Measurements from ENCODE around the gene SBF2.

SBF2 gene

GRCh38 chr11:10293423-10294289, at the start of gene SBF2:
Gene SBF2 (minus strand): TSS chr11:10294219. CDS start chr11:10294069, 150 bp downstream.
- DNase-seq (ENCODE audit: low read depth): peak; percentile 85
- no peak for TF ChIP-seq CTCF (IDR thresholded peaks at IDR 0.05; ENCODE audit: insufficient read depth, low read depth, low read length, missing control alignments)
- H3K4me3 ChIP-seq (ENCODE audit: low read length): peak within 1 kb of the TSS; percentile 76

- no peak overlapping the region for H3K4me3 ChIP-seq (ENCODE audit: low read length)
- TF ChIP-seq CTCF (IDR thresholded peaks at IDR 0.05; ENCODE audit: insufficient read depth, low read depth, low read length, missing control alignments): no peak
These were observed 44.3 kb upstream of the SBF2 start for GRCh38 chr11:10338287-10338686.

DNA sequence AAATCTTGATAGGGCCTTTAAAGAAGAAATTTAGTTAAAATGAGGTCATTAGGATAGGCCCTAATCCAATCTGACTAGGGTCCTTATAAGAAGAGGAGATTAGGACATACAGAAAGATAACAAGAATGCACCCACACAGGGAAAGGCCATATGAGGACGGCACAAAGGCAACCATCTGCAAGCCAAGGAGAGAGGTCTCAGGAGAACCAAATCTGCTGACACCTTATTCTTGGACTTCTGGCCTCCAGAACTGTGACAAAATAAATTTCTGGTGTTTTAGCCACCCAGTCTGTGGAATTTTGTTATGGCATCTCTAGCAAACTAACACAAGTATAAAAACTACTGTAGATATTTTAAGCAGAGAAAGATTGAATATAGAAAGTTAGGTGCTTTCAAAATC, 39.5 kb upstream of the SBF2 start:
- no peak for TF ChIP-seq CTCF (IDR thresholded peaks at IDR 0.05; ENCODE audit: insufficient read depth, low read depth, low read length, missing control alignments)
- no peak overlapping the region for H3K4me3 ChIP-seq (ENCODE audit: low read length)
- DNase-seq (ENCODE audit: low read depth): no peak

More at GRCh38 chr11:10338287-10338686, 44.3 kb upstream of the SBF2 start:
- no peak for DNase-seq (ENCODE audit: low read depth)

GRCh38 chr11:10331548-10332289, 37.7 kb upstream of the SBF2 start:
- no peak for DNase-seq (ENCODE audit: low read depth)
- TF ChIP-seq CTCF (IDR thresholded peaks at IDR 0.05; ENCODE audit: insufficient read depth, low read depth, low read length, missing control alignments): no peak
- no peak overlapping the region for H3K4me3 ChIP-seq (ENCODE audit: low read length)

DNA sequence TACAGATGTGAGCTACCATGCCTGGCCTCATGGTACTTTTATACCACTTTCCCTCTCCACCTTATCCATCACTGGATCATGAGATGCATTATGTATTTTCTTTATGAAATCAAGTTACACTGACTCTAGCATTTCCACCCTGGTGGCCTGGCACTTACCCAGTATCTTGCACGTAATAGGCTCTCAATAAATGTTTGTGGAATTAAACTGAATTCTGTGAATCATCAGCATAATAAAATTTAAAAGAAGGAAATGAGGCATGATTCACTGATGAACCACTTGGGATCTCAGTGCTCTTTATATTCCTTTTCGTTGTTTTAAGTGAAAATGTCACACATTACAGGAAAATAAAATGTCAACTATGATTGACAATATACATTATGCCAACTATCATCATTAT, 35.9 kb upstream of the SBF2 start:
- peak; percentile 48 for DNase-seq (ENCODE audit: low read depth)
- H3K4me3 ChIP-seq (ENCODE audit: low read length): no peak overlapping the region
- no peak for TF ChIP-seq CTCF (IDR thresholded peaks at IDR 0.05; ENCODE audit: insufficient read depth, low read depth, low read length, missing control alignments)

GRCh38 chr11:10329356-10329755, 35.3 kb upstream of the SBF2 start:
- no peak overlapping the region for H3K4me3 ChIP-seq (ENCODE audit: low read length)
- no peak for DNase-seq (ENCODE audit: low read depth)
- TF ChIP-seq CTCF (IDR thresholded peaks at IDR 0.05; ENCODE audit: insufficient read depth, low read depth, low read length, missing control alignments): no peak
